H54 (cell line): ENCODE measurements around the gene SATB1.

Source experiments
- DNase-seq: peaks from one replicate; pipeline ENCODE4 v3.0.0; 2011; ENCODE audit warnings: low spot score, mixed read lengths; ENCODE audit not compliant: insufficient read length
- FAIRE-seq: peaks from 3 replicates; lab custom pipeline; 2011; peaks lifted over from hg19 to GRCh38; lab: Jason Lieb, UNC
- POLR2A ChIP-seq: IDR thresholded peaks from 2 replicates; pipeline ENCODE4 v1.6.1; 2011; ENCODE audit warnings: low read depth, mild to moderate bottlenecking, low read length

Gene SATB1

DNA sequence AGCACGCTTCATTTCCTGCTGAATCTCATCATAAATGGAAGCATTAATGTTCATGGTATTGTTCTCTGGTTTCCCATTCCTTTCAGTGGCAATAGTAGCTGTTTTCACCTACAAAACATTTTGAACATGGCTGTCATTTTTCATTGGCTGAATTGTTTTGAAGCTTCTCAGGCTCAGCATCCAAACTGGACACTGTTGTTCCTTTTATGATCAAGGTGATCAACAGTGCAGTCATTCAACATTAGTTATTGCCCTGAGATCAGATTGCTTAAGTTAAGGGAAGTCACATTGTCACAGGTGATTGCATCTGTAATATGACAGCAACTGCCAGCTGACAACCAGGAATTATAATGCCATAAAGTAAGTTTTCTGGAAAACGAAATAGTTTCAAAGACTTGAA, 46.9 kb downstream of the SATB1 start:
- no peak for DNase-seq
- FAIRE-seq: no peak
- TF ChIP-seq POLR2A: no peak

DNA sequence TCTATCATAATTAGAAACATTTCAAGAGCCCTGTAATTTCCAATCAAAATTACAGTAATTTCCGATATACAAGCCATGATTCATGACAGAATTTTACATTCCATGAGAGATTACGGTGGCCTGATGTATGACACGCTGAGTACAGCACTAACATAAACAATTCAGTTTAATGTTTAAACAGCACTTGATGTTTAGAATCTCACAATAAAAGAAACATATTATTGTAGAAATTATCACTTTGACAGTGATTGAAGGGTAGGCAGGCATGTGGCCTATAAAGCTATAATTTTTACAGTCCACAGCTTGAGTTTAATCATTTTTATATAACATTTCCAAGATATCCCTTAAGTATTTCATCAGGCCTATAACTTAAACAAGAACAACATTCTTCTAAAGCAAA, 48.5 kb downstream of the SATB1 start:
- DNase-seq: no peak
- TF ChIP-seq POLR2A: no peak
- FAIRE-seq: no peak

DNA sequence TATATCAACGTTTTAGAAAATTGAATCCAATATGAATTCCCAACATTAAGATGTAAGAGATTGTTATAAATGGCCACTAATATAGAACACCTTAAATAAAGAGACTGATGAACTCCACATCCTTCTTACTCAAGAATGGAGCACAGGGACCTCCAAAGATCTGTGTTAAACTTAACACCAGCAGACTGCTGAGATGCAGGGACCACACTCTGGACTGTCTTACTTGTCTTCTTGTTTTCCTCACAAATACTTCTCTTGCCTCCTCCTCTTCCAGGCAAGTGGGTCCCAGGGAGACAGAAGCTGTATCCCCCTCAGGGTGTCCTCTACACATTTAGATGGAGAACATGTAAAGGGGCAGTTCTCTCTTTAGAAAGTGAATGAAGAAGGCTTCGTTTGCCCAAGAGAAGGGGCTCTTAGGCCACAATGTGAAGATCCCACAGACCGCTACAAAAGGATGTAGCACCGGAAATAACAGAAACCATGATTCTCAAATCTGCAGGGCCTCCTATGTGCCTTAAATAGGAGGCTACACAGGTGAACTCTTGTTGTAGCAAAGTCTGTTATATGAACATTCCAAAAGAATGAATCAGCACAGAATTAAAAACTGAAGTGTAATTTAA, 52.2 kb downstream of the SATB1 start:
- FAIRE-seq: no peak
- TF ChIP-seq POLR2A: no peak
- DNase-seq: no peak

DNA sequence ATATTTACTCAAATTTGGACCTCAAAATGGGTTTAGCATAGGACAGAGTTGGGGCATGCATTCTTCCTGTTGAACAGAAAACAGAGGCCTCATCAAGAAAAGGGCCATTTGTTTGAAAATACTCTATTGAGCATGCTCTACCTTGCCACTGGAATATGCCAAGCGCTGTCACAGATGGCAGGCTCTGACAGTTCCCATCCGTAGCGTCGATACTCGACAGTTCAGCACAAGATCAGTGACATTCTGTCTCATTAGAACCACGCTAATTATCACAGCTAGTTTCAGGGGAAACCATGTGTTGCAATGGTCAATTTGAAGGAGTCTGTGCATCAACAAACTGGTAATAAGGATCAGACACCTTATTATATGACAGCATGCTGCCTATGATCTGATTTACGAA, 54.5 kb downstream of the SATB1 start:
- no peak for TF ChIP-seq POLR2A
- DNase-seq (no peak), FAIRE-seq (no peak)

DNA sequence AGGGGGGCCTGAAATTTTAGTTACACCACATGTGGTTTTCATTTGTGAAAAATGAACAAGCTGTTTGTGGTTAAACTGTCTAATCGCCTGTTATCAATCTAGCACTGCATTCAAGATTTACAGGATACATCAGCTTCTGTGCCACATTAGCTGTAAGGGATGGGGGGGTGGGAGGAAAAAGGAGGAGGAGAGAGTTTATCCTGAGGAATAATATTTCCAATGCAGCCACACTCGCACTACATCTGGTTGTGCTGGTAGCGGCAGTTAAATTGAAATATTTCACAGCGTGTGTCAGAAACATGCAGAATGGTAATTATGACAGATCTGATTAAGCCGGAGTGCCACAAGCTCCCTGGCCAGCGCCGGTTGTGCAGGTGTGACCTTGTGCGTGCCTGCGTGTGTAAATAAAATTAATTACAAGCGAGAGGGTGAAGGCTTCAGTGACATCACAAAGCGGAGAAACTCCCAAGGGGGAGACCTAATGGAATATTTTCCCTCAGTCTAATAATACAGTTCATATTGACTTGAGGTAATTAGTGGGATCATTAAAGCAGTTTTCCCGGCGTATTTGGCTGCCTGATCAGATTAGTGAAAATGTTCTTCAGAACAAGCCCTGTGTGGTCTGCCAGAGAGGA, 55.5 kb downstream of the SATB1 start:
- FAIRE-seq (no peak), DNase-seq (no peak)
- TF ChIP-seq POLR2A: no peak

DNA sequence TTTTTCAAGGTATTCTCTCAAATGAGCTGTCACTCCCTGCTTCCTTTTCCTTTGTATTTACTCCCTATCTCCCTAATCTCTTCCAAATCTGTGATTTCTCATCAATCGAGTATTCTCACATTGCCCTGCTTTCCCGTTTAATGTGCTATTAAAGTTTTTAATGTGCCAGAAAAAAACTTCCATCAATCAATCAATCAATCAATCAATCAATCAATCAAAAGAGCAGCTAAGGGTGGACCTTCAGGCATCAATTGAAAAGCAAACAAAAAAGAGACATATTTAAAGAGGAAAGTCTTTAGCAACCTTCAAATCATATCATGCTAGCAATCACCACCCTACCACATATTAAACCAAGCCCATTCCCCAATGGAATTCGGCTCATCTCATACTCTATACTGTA, 58.9 kb downstream of the SATB1 start:
- no peak for TF ChIP-seq POLR2A
- no peak for FAIRE-seq
- no peak for DNase-seq

DNA sequence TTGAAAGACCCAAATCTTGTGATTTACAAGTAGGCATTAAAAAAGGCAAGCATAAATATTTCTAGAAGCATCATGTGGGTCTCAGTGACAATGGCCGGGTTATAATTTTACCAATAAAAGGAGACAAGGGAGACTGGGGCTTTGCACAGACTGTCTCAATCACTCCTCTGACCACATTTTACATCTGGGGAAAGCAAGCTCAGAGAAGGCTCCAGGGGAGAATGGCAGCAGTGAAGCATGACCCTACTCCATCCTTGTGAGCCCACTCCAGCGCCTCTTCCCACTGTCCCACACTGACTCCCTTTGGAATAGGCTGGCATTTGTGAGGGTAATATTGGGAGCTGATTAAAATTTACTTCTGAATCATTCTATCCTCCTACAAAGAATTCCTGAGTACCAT, 61.8 kb downstream of the SATB1 start:
- FAIRE-seq (no peak), DNase-seq (no peak)
- TF ChIP-seq POLR2A: no peak

DNA sequence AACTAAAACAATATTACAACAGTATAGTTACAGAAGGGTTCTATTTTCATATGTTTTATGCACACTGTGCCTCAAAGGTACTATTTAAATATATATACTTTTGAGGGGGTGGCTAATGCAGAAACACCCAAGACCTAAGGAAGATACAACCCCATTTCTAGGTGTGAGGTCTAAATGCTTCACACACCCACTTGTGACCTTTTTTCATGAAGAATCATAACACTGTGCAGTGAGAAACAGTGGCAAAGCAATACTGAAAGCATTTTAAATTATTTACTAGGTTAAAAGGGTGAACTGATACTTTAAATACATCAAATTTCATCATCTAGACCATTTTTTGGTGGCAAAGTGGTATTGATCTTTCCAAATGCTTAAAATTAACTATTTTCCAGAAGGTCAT, 67.4 kb downstream of the SATB1 start:
- FAIRE-seq (no peak), DNase-seq (no peak)
- no peak for TF ChIP-seq POLR2A

DNA sequence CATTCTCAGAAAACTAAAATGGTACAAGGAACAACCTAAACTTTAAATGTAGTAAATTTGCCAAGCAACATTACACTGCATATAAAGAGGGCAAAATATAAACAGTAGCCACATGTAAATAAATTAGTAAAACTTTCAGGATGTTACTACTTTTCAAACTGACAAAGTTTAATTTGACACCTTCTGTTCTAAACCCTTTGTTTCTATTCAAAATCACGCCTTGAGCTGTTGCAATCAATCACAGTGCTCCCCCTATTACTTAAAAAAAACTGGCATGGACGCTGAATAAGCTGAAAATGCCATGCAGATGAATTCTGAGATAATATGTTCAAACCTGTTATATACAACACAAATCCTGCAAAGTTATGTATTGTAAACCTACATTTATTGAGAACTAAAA, 69.3 kb downstream of the SATB1 start:
- FAIRE-seq (no peak), DNase-seq (no peak)
- no peak for TF ChIP-seq POLR2A

DNA sequence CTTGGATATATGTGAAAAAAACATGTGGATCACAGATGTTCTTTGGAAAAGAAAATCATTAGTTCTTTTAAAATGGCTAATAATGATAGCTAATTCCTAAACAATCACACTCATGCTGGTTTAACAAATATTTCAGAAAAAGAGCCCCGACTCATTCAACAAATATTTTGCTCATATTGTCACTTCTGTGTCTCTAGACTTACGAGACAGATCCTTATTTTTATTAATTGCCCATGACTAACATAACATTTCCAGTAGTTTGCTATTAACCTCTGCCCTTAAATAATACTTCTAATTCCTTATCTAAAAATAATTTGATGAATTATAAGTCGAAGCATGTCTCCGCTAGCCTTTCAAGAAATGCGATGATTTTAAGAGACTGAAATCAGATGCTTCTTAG, 70.4 kb downstream of the SATB1 start:
- FAIRE-seq (no peak), DNase-seq (no peak)
- TF ChIP-seq POLR2A: no peak

DNA sequence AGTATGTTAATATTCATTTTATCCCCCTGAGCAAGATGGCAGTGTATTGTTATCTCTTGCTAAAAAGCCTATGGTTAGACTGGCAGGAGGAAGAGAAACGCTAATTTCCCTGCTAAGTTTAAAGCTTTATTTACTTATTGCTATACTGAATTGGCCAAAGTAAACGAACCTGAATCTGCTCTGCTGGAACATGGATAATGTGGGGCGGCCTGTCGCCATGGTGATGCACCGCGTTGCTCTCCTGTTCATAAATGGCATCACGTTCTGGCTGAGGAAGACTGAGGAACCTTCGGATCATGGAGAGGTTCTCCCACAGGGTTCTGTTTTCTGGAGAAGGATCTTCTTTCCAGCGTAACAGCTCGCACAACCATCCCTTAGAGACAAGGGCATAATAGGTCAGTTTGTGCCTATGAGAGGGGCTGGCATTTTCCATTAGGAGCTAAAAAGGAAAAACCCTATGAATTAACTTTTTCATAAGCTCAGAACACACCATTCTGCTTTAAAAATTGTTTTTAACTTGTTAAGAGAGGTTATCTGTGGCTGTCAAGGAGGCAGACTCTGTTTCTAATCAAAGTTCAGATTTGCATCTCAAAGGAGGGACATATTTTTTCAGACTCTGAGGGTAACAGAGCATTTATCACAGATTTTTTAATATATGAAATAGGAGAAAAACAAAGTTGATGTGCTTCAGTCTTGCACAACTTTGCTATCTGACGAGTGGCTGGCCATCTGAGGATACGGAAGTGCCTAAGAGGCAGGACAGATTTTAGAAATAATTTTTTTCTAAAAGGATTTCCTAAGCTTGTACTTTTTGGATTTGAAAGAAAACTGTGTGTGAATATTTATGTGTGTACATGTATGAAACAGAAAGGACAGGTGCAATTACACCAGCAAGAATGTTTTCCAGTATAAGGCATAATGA, 73.1 kb downstream of the SATB1 start:
- TF ChIP-seq POLR2A: no peak
- DNase-seq (no peak), FAIRE-seq (no peak)

DNA sequence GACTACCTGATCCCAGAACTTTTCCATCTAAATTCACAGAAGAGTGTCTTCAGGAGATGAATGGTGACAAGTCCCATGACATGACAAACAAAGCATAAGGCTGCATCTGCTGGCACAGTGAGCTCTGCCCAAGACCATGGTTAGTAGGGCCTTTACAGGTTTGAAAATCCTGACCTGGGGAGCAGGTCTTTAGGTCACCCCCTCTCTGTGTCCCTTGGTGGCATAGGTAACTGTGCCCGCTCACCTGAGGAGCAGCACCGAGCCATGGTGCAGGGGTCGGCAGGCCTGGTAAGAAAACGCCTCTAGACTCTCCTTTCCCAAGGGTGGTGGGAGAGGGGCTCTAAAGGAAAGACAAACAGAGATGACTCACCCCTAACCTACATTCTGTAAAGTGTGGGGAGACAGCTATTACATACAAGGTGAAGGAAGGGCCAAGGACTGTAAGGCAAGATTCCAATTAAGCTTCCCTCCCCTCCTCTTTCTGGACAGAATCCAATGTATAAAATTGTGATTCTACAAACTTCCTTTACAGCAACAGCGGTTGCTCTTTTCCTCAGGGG, 74.0 kb downstream of the SATB1 start:
- DNase-seq (no peak), FAIRE-seq (no peak)
- no peak for TF ChIP-seq POLR2A

DNA sequence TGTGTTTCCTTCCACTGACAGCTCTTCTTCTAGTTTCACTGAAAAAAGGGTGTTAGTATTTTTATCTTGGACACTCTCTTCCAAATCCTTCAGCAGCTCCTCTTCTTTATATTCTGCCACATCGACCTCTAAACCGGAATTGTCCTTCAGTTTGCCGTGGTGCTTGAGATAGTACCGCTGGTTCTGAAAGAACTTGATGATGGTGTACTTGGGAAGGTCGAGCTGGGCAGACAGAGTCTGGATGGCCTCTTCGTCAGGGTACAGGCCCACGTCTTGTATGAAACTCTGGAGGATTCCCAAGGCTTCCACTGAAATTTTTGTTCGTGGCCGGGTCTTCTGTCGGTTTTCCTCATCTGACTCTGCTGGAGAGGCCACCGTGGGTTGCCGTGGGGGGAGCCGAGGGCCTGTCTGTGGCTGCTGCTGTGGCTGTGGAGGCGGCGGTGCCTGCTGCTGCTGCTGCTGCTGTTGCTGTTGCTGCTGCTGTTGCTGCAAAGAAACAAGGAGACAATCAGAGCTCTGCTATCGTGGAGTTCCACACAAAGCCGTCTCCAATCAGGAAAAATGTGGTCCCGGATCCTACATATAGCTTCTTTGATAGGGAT, 75.8 kb downstream of the SATB1 start:
- no peak for TF ChIP-seq POLR2A
- DNase-seq: no peak

DNA sequence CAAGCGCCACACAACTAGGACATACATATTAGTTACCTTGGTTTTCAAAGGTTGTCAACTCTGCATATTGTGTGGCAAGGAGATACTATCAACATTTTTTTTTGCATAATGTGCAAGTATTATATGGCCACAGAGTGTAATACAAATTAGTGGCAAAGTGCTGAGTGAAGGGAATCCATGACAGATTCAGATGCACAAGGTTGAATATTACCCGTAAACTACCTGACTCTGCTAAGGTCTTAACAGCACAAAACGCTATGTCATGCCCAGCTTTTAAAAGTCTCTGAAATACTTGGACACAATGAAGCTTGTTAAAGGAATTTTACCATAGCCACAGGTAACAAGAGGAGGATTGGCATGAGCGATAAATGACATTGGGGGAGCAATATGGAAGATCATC, 79.0 kb downstream of the SATB1 start:
- no peak for FAIRE-seq

More for the DNA sequence above, 75.8 kb downstream of the SATB1 start:
- no peak for FAIRE-seq

More for the DNA sequence above, 79.0 kb downstream of the SATB1 start:
- no peak for TF ChIP-seq POLR2A
- DNase-seq: no peak
